IPS DF 4.7 (cell line): ENCODE results near the gene TPPP3.

Experiments
- DNase-seq: peaks from one replicate; pipeline ENCODE4 v3.0.0-alpha.2; 2013; ENCODE audit warnings: low spot score; ENCODE audit errors: extremely low read depth

The TPPP3 gene

GRCh38 chr16:67346341-67346740 is 47.0 kb downstream of the TPPP3 start:
- DNase-seq: no peak

- no peak for DNase-seq
These were observed 47.9 kb downstream of the TPPP3 start for GRCh38 chr16:67345401-67345800.

GRCh38 chr16:67342616-67343015 is 50.7 kb downstream of the TPPP3 start:
- DNase-seq: no peak

GRCh38 chr16:67341250-67341649 is 52.0 kb downstream of the TPPP3 start:
- no peak for DNase-seq
